ENCODE measurements around the gene AZU1.
"Not testable (repeated sequence)": the region's sequence is repeated elsewhere in the genome, so short reads cannot be mapped to it uniquely, and the experiment has no call there.

AZU1 gene

DNA sequence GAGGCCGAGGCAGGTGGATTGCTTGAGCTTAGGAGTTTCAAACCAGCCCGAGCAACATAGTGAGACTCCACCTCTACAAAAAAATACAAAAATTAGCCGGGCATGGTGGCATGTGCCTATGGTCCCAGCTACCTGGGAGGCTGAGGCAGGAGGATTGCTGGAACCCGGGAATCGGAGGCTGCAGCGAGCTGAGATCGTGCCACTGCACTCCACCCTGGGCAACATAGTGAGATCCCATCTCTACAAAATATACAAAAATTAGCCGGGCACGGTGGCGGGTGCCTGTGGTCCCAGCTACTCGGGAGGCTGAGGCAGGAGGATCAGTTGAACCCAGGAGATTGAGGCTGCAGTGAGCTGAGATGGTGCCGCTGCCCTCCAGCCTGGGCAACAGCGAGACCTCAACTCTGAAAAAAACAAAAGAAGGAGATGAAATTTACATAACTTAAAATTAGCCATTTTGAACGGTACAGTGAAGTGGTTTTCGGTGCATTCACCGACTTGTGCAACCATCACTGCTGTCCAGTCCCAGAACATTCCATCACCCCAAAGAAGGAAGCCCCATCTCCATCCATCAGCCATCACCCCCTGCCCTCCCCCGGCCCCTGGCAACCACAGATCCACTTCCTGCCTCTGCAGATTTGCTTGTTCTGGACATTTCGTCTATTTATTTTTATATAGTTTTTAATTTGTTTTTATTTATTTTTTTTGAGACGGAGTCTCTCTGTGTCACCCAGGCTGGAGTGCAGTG lies 1.6 kb upstream of the AZU1 start:
- no peak overlapping the region for H3K4me2 ChIP-seq (ENCODE audit: low read length)
- H3K27me3 ChIP-seq (ENCODE audit: control insufficient read depth, insufficient read depth, low read length) = peaks cover 13% of the 10 kb centered on the region
- H3K36me3 ChIP-seq (ENCODE audit: insufficient read depth, low read length) = no peaks in the 10 kb centered on the region
- no peaks in the 10 kb centered on the region for H3K9me3 ChIP-seq (replicated peaks; ENCODE audit: low read length)
- no peaks in the 10 kb centered on the region for H3K4me1 ChIP-seq (ENCODE audit: control insufficient read depth, insufficient read depth, low read length)
- no peak overlapping the region for H3K9ac ChIP-seq (ENCODE audit: low read depth, low read length)
- no peak overlapping the region for H3K4me3 ChIP-seq (ENCODE audit: low read length)

DNA sequence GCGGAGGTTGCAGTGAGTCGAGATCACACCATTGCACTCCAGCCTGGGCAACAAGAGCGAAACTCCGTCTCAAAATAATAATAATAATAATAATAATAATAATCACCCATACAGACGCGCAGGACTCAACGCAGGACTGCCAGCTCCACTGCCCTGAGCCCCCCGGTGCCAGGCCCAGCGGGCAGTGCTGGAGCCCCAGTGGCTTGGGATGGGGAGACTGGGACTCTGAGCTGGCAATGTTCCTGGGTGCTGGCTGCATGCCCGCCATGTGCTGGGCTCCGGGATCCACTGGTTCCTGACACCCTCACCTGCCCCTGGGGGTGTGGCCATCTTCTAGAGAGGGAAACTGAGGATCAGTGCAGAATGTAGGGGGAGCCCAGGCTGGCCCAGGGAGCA lies 325 bp upstream of the AZU1 start:
- Histone ChIP-seq H3K4me2 (ENCODE audit: low read length) (no peak overlapping the region), H3K36me3 (ENCODE audit: insufficient read depth, low read length) (no peaks in the 10 kb centered on the region), H3K9me3 (replicated peaks; ENCODE audit: low read length) (no peaks in the 10 kb centered on the region), H3K4me3 (ENCODE audit: low read length) (no peak overlapping the region), H3K27me3 (ENCODE audit: control insufficient read depth, insufficient read depth, low read length) (peaks cover 21% of the 10 kb centered on the region), H3K9ac (ENCODE audit: low read depth, low read length) (no peak overlapping the region), H3K4me1 (ENCODE audit: control insufficient read depth, insufficient read depth, low read length) (no peaks in the 10 kb centered on the region)

DNA sequence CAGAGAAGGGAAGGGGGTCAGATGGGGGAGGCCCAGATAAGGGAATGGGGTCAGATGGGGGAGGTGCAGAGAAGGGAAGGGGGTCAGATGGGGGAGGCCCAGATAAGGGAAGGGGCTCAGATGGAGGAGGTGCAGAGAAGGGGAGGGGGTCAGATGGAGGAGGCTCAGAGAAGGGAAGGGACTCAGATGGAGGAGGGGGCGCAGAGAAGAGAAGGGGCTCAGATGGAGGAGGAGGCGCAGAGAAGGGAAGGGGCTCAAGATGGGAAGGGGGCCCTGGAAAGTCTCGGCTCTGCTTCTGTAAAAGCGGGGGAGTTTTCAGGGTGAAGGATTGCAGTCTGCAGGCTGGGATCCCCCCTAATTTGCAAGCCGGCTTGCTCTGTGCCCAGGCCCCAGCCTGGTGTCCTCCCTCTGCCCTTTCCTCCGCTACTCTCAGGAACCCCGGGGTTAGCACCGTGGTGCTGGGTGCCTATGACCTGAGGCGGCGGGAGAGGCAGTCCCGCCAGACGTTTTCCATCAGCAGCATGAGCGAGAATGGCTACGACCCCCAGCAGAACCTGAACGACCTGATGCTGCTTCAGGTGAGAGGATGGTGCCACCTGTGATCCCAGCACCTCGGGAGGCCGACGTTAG lies 1.6 kb downstream of the AZU1 start:
- peaks cover 16% of the 10 kb centered on the region for H3K27me3 ChIP-seq (ENCODE audit: control insufficient read depth, insufficient read depth, low read length)
- H3K9ac ChIP-seq (ENCODE audit: low read depth, low read length) = no peak overlapping the region
- H3K4me1 ChIP-seq (ENCODE audit: control insufficient read depth, insufficient read depth, low read length) = no peaks in the 10 kb centered on the region
- no peaks in the 10 kb centered on the region for H3K36me3 ChIP-seq (ENCODE audit: insufficient read depth, low read length)
- H3K4me3 ChIP-seq (ENCODE audit: low read length) = no peak overlapping the region
- H3K9me3 ChIP-seq (replicated peaks; ENCODE audit: low read length) = no peaks in the 10 kb centered on the region
- H3K4me2 ChIP-seq (ENCODE audit: low read length) = no peak overlapping the region

DNA sequence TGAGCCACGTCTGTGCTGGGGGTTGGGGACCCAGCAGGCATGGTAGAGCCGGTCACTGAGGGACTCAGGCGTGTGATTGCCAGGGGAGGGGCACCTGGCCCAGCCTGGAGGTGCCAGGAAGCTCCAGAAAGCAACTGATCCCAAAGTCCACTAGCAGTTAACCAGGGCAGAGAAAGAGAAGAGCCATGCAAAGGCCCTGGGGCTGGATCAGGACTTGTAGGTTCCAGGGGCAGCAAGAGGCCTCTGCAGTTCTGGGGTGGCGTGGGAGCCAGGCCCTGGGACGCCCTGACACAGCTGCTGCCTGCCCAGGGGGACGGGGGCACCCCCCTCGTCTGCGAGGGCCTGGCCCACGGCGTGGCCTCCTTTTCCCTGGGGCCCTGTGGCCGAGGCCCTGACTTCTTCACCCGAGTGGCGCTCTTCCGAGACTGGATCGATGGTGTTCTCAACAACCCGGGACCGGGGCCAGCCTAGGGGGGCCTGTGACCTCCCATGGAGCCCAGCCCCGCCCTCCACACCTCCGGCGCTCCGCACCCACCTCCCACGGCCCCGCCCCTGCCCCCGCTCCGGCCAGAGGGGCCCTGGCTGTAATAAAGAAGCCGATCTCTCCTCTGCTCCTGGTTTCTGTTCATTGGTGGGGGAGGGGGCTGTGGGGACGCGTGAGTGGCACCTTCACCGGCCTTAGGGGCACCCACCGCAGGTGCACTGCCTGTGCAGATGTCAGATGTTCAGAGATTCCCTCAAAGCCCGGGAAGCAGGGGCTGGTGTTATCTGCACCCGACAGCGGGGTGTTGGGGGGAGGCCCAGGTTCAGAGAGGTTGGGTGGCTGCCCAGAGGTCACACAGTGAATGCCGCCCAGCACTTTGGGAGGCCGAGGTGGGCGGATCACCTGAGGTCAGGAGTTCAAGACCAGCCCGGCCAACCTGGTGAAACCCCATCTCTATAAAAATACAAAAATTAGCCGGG lies 4.1 kb downstream of the AZU1 start:
- no peaks in the 10 kb centered on the region for H3K9me3 ChIP-seq (replicated peaks; ENCODE audit: low read length)
- H3K4me3 ChIP-seq (ENCODE audit: low read length) = no peak overlapping the region
- H3K4me1 ChIP-seq (ENCODE audit: control insufficient read depth, insufficient read depth, low read length) = no peaks in the 10 kb centered on the region
- peaks cover 26% of the 10 kb centered on the region for H3K27me3 ChIP-seq (ENCODE audit: control insufficient read depth, insufficient read depth, low read length)
- H3K9ac ChIP-seq (ENCODE audit: low read depth, low read length) = no peak overlapping the region
- H3K36me3 ChIP-seq (ENCODE audit: insufficient read depth, low read length) = no peaks in the 10 kb centered on the region
- no peak overlapping the region for H3K4me2 ChIP-seq (ENCODE audit: low read length)

DNA sequence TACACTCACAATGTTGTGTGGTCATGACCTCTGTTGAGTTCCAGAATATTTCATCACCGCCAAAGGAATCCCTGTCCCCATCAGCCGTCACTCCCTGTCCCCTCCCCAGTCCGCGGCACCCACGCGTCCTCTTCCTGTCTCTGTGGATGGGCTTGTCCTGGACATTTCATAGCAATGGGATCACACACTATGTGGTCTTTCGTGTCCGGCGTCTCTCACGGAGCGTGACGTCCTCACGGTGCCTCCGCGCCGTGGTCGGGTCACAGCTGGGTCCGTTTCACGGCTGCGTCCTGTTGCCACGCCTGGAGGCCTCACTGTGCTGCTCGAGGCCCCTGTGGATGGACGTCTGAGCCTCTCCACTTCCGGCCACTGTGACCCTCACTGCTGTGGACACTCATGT lies 6.6 kb downstream of the AZU1 start:
- no peak overlapping the region for H3K9ac ChIP-seq (ENCODE audit: low read depth, low read length)
- peaks cover 34% of the 10 kb centered on the region for H3K27me3 ChIP-seq (ENCODE audit: control insufficient read depth, insufficient read depth, low read length)
- H3K36me3 ChIP-seq (ENCODE audit: insufficient read depth, low read length) = no peaks in the 10 kb centered on the region
- no peaks in the 10 kb centered on the region for H3K4me1 ChIP-seq (ENCODE audit: control insufficient read depth, insufficient read depth, low read length)
- H3K9me3 ChIP-seq (replicated peaks; ENCODE audit: low read length) = no peaks in the 10 kb centered on the region
- H3K4me2 ChIP-seq (ENCODE audit: low read length) = no peak overlapping the region
- no peak overlapping the region for H3K4me3 ChIP-seq (ENCODE audit: low read length)

DNA sequence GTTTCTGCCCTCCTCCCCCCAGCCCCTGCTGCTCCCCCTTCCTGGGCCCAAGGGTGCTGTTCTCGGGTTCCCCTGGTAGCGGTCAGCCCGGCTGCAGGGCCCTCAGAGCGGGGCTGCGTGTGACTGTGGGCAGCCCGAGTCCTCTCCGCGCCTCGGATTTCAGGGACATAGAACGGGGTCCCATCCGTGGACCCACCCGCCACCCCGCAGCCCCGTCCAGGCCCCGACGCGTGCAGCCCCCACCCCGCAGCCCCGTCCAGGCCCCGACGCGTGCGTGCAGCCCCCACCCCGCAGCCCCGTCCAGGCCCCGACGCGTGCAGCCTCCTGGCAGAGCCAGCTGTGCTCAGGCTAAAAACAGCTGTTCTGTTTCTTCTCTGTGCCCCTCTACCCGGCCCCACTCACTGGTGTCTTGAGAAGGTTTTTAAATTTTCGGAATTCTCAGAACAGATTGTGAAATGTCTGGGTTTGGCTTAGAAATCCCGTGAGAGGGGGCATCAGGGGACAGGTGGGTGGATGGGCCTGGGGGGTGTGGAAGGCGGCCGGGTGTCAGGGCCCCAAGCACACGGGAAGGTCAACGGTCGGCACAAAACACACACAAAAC lies 7.7 kb downstream of the AZU1 start:
- Histone ChIP-seq H3K4me3 (ENCODE audit: low read length) (no peak overlapping the region), H3K36me3 (ENCODE audit: insufficient read depth, low read length) (no peaks in the 10 kb centered on the region), H3K4me1 (ENCODE audit: control insufficient read depth, insufficient read depth, low read length) (no peaks in the 10 kb centered on the region), H3K27me3 (ENCODE audit: control insufficient read depth, insufficient read depth, low read length) (peaks cover 33% of the 10 kb centered on the region), H3K4me2 (ENCODE audit: low read length) (no peak overlapping the region), H3K9me3 (replicated peaks; ENCODE audit: low read length) (no peaks in the 10 kb centered on the region), H3K9ac (ENCODE audit: low read depth, low read length) (no peak overlapping the region)

DNA sequence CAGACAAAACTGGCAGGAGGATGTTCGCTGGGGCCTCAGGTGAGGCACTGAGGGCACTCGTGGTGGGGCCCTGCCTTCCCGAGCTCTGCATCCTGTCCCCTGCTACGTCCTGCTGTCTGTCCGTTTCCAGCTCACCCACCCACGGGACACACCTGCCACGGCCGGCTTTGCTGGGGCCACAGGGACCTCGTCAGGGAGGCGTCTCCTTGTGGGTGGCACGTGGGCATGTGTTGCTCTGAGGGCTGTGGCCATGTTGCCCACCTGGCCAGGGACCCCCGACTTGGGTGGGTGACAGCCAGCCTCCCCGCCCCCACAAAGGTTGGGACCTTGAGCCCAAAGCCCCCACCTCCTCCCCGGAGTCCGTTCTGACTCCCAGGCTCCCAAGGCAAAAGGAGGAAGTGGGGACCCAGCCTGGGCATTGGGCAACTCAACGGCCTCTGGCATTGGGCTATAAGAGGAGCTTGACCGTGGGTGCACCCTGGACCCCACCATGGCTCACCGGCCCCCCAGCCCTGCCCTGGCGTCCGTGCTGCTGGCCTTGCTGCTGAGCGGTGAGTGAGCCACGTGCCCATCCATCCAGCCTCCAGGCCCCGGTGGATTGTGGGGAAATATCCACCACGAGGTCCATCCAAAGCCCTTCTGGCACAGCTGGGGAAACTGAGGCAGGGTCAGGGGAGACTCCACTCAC lies 13.0 kb downstream of the AZU1 start, which contains the start of gene PRTN3:
Gene PRTN3 (plus strand): TSS at position 481 of the 688 bp plus-strand sequence. CDS start 10 bp downstream, at position 491.
- Histone ChIP-seq H3K9ac (ENCODE audit: low read depth, low read length) (no peak within 1 kb of the TSS), H3K4me3 (ENCODE audit: low read length) (no peak within 1 kb of the TSS), H3K27me3 (ENCODE audit: control insufficient read depth, insufficient read depth, low read length) (peaks cover 41% of the 10 kb centered on the region), H3K4me1 (ENCODE audit: control insufficient read depth, insufficient read depth, low read length) (peaks cover 8% of the 10 kb centered on the region), H3K9me3 (replicated peaks; ENCODE audit: low read length) (no peaks in the 10 kb centered on the region), H3K4me2 (ENCODE audit: low read length) (no peak within 1 kb of the TSS), H3K36me3 (ENCODE audit: insufficient read depth, low read length) (no peaks in the 10 kb centered on the region)

DNA sequence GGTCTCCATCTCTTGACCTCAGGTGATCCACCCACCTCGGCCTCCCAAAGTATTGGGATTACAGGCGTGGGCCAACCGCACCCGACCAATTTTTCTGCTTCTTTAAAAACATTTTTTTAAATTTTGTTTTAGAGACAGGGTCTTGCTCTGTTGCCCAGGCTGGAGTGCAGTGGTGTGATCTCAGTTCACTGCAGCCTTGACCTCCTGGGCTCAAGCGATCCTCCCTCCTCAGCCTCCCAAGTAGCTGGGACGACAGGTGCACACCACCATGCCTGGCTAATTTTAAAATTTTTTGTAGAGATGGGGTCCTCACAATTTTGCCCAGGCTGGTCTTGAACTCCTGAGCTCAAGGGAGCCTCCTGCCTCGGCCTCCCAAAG lies 15.2 kb downstream of the AZU1 start:
- H3K4me2 ChIP-seq (ENCODE audit: low read length); H3K36me3 ChIP-seq (ENCODE audit: insufficient read depth, low read length); H3K9ac ChIP-seq (ENCODE audit: low read depth, low read length); H3K4me3 ChIP-seq (ENCODE audit: low read length); H3K9me3 ChIP-seq (replicated peaks; ENCODE audit: low read length); H3K4me1 ChIP-seq (ENCODE audit: control insufficient read depth, insufficient read depth, low read length): not testable (repeated sequence)
- peaks cover 49% of the 10 kb centered on the region for H3K27me3 ChIP-seq (ENCODE audit: control insufficient read depth, insufficient read depth, low read length)

DNA sequence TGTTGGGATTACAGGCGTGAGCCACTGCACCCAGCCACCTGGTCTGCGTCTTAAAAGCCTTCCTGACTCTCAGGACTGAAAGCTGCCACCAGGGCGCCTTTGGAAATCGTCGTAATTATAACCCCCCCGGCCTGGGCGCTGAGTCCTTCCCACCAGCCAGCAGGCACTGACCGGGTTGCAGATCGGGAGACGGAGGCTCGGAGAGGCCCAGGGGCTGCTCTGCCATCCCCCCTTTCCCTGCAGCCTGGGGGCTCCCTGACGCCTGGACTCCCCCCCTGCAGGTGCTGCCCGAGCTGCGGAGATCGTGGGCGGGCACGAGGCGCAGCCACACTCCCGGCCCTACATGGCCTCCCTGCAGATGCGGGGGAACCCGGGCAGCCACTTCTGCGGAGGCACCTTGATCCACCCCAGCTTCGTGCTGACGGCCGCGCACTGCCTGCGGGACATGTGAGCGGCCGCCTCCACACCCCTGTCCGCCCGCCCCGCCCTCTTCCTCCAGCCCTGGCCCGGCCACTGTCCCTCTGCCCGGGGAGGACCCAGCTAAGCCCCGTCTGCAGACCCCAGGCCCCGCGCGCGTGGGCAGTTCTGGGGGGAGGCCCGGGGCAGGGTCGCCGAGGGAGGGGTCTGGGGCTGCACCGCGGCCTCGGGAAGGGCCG lies 15.7 kb downstream of the AZU1 start:
- H3K9ac ChIP-seq (ENCODE audit: low read depth, low read length) = no peak overlapping the region
- H3K4me2 ChIP-seq (ENCODE audit: low read length) = peak overlapping the region; percentile 25
- H3K4me1 ChIP-seq (ENCODE audit: control insufficient read depth, insufficient read depth, low read length) = peaks cover 8% of the 10 kb centered on the region
- no peaks in the 10 kb centered on the region for H3K9me3 ChIP-seq (replicated peaks; ENCODE audit: low read length)
- H3K27me3 ChIP-seq (ENCODE audit: control insufficient read depth, insufficient read depth, low read length) = peaks cover 54% of the 10 kb centered on the region
- H3K36me3 ChIP-seq (ENCODE audit: insufficient read depth, low read length) = no peaks in the 10 kb centered on the region
- H3K4me3 ChIP-seq (ENCODE audit: low read length) = no peak overlapping the region

DNA sequence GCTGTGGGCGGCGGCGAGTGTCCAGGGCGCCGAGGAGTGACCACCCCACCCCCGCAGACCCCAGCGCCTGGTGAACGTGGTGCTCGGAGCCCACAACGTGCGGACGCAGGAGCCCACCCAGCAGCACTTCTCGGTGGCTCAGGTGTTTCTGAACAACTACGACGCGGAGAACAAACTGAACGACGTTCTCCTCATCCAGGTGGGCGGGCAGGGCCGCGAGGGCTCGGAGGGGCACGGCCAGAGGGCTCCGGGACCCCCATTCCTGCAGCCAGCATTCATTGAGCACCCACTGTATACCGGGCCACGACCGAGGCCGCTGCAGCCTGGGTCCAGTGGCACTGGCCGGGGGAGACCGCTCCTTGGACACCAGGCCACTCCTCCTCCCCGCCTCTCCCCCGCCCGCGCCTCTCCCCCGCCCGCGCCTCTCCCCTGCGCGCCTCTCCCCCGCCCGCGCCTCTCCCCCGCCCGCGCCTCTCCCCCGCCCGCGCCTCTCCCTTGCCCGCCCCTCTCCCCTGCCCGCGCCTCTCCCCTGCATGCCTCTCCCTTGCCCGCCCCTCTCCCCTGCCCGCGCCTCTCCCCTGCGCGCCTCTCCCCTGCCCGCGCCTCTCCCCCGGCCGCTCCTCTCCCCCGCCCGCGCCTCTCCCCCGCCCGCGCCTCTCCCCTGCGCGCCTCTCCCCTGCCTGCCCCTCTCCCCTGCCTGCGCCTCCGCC lies 16.4 kb downstream of the AZU1 start:
- H3K27me3 ChIP-seq (ENCODE audit: control insufficient read depth, insufficient read depth, low read length) = peaks cover 56% of the 10 kb centered on the region
- H3K36me3 ChIP-seq (ENCODE audit: insufficient read depth, low read length) = no peaks in the 10 kb centered on the region
- peak overlapping the region; percentile 25 for H3K4me2 ChIP-seq (ENCODE audit: low read length)
- H3K4me1 ChIP-seq (ENCODE audit: control insufficient read depth, insufficient read depth, low read length) = peaks cover 8% of the 10 kb centered on the region
- no peak overlapping the region for H3K9ac ChIP-seq (ENCODE audit: low read depth, low read length)
- no peaks in the 10 kb centered on the region for H3K9me3 ChIP-seq (replicated peaks; ENCODE audit: low read length)
- no peak overlapping the region for H3K4me3 ChIP-seq (ENCODE audit: low read length)

All from skeletal muscle satellite cell (primary cell).